WTC11 (cell line): ENCODE measurements around the gene MTMR3. TPM values are rescaled to one million over a fixed set of nuclear protein-coding genes. Genes with fewer than 3 reads are reported as not detected.

Experiments
- ATAC-seq: fragments of 200-7000 bp; cut with Tn5 transposase; 2 replicates; pipeline ENCODE4 v1.10.0; 2021; ENCODE audit warnings: mild to moderate bottlenecking, moderate library complexity
- CTCF ChIA-PET: fragments of 300-600 bp; sonication (Branson Sonifier 250); formaldehyde crosslinking; loops from one replicate; lab custom pipeline; 2021; ENCODE audit warnings: antibody characterized with exemption; lab: Charles Lee
- POLR2A ChIA-PET: fragments of 350-600 bp; sonication (Branson Sonifier 250); formaldehyde crosslinking; loops from one replicate; lab custom pipeline; 2021; ENCODE audit warnings: antibody characterized with exemption; lab: Charles Lee
- DNase-seq: peaks from one replicate; pipeline ENCODE4 v3.0.0; 2021; ENCODE audit warnings: low spot score
- H3K27ac Mint-ChIP-seq: 2 replicates; pipeline ENCODE4 v1.8.0; 2021; ENCODE audit warnings: mixed read lengths
- H3K27me3 Mint-ChIP-seq: 2 replicates; pipeline ENCODE4 v1.8.0; 2021; ENCODE audit warnings: low read depth, mild to moderate bottlenecking, moderate library complexity, mixed read lengths
- H3K36me3 Mint-ChIP-seq: 2 replicates; pipeline ENCODE4 v1.8.0; 2021; ENCODE audit warnings: mixed read lengths
- H3K4me1 Mint-ChIP-seq: 2 replicates; pipeline ENCODE4 v1.8.0; 2022; ENCODE audit warnings: mixed read lengths
- H3K4me3 Mint-ChIP-seq: 2 replicates; pipeline ENCODE4 v1.8.0; 2021; ENCODE audit warnings: mild to moderate bottlenecking, moderate library complexity, mixed read lengths
- H3K9me3 Mint-ChIP-seq: 2 replicates; pipeline ENCODE4 v1.8.0; 2021; ENCODE audit warnings: mixed read lengths
- ATF1 ChIP-seq: sonication (generic); formaldehyde crosslinking; IDR thresholded peaks from 2 replicates; pipeline ENCODE4 v1.8.1; 2023; ENCODE audit warnings: mild to moderate bottlenecking, moderate library complexity, missing genetic modification reagents
- ELF4 ChIP-seq: sonication (generic); formaldehyde crosslinking; IDR thresholded peaks from 2 replicates; pipeline ENCODE4 v1.8.1; 2022; ENCODE audit warnings: low read depth, mild to moderate bottlenecking, moderate library complexity, missing genetic modification reagents
- FOXP1 ChIP-seq: sonication (generic); formaldehyde crosslinking; IDR thresholded peaks from 2 replicates; pipeline ENCODE4 v1.8.0; 2022; ENCODE audit warnings: missing genetic modification reagents, mild to moderate bottlenecking, moderate library complexity, borderline replicate concordance
- GABPB1 ChIP-seq: sonication (generic); formaldehyde crosslinking; IDR thresholded peaks from 2 replicates; pipeline ENCODE4 v1.8.1; 2023; ENCODE audit warnings: mild to moderate bottlenecking, missing genetic modification reagents
- KAT7 ChIP-seq: sonication (generic); formaldehyde crosslinking; IDR thresholded peaks from 2 replicates; pipeline ENCODE4 v1.8.1; 2023; ENCODE audit warnings: missing genetic modification reagents, mild to moderate bottlenecking, borderline replicate concordance
- MYBL2 ChIP-seq: sonication (generic); formaldehyde crosslinking; IDR thresholded peaks from 2 replicates; pipeline ENCODE4 v1.8.1; 2023; ENCODE audit warnings: mild to moderate bottlenecking, moderate library complexity, missing genetic modification reagents
- NFATC4 ChIP-seq: fragments of 250-450 bp; sonication (Bioruptor Pico); IDR thresholded peaks from 2 replicates; pipeline ENCODE4 v1.9.0; 2021; ENCODE audit warnings: mild to moderate bottlenecking
- TEAD1 ChIP-seq: sonication (generic); formaldehyde crosslinking; IDR thresholded peaks from 2 replicates; pipeline ENCODE4 v1.8.0; 2022; ENCODE audit warnings: mild to moderate bottlenecking, missing genetic modification reagents
- TEAD4 ChIP-seq: sonication (generic); formaldehyde crosslinking; IDR thresholded peaks from 2 replicates; pipeline ENCODE4 v1.8.0; 2022; ENCODE audit warnings: mild to moderate bottlenecking, missing genetic modification reagents
- ZNF396 ChIP-seq: fragments of 250-450 bp; sonication (Bioruptor Pico); IDR thresholded peaks from 2 replicates; pipeline ENCODE4 v1.8.0; 2021; ENCODE audit warnings: mild to moderate bottlenecking, moderate library complexity, borderline replicate concordance
- total RNA-seq: library from RNA; stranded (reverse); gene quantifications from 3 replicates; pipeline ENCODE4 v1.2.3, GENCODE V29; 2021
- TF ChIP-seq, protein P1 (sequence below): fragments of 250-450 bp; sonication (Bioruptor Pico); IDR thresholded peaks from 2 replicates; pipeline ENCODE4 v1.8.0; 2021; ENCODE audit warnings: mild to moderate bottlenecking
- TF ChIP-seq, protein P2 (sequence below): sonication (generic); formaldehyde crosslinking; IDR thresholded peaks from 2 replicates; pipeline ENCODE4 v1.8.1; 2022; ENCODE audit warnings: mild to moderate bottlenecking, moderate library complexity, missing genetic modification reagents
- TF ChIP-seq, protein P3 (sequence below): sonication (generic); formaldehyde crosslinking; IDR thresholded peaks from 2 replicates; pipeline ENCODE4 v1.8.0; 2023; ENCODE audit warnings: missing genetic modification reagents
- TF ChIP-seq, protein P4 (sequence below): sonication (generic); formaldehyde crosslinking; IDR thresholded peaks from 2 replicates; pipeline ENCODE4 v1.8.1; 2022; ENCODE audit warnings: low read depth, mild to moderate bottlenecking, moderate library complexity, missing genetic modification reagents, borderline replicate concordance
- TF ChIP-seq, protein P5 (sequence below): sonication (generic); formaldehyde crosslinking; conservative IDR thresholded peaks from 2 replicates; pipeline ENCODE4 v1.8.1; 2022; ENCODE audit warnings: mild to moderate bottlenecking, missing genetic modification reagents
- TF ChIP-seq, protein P6 (sequence below): sonication (generic); formaldehyde crosslinking; IDR thresholded peaks from 2 replicates; pipeline ENCODE4 v1.8.0; 2022; ENCODE audit warnings: mild to moderate bottlenecking, missing genetic modification reagents
- TF ChIP-seq, protein P7 (sequence below): fragments of 250-450 bp; sonication (Bioruptor Pico); conservative IDR thresholded peaks from 2 replicates; pipeline ENCODE4 v1.9.0; 2021; ENCODE audit warnings: mild to moderate bottlenecking

The MTMR3 gene
- total RNA-seq, 1 experiment from 2014 or later: 19.2 TPM

DNA sequence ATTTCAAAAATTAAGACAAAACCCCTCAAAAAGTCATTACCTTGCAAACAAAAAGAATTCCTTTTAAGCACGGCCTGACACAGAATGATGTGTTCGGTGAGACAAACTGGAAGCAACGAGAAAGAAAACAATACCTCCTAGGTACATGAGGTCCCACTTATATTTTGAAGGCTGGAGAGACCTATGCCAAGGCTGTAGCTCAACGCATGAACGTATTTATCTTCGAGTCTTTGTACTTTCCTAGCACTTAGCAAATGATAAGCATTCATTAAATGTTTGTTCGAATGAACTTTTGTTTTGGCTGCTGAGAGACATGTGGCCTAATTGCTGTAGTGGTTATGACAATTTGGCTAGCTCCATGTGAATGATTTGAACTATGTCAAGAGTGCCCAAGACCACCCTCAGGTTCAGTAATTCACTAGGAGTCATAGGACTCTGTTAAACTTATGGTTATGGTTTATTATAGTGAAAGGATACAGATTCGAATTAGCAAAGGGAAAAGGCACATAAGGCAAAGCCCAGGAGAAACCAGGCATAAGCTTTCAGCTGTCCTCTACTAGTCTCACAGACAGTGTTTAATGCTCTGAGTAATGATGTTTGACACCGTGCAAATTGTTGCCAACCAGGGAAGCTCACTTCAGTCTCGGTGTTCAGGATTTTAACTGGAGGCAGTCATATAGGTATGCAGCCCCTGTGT is 171.2 kb downstream of the MTMR3 start:
- peaks cover 11% of the 10 kb centered on the region for H3K36me3 Mint-ChIP-seq
- peaks cover 21% of the 10 kb centered on the region for H3K9me3 Mint-ChIP-seq
- ATAC-seq: no peak
- peaks cover 3% of the 10 kb centered on the region; the same call in 1 of the 2 replicates for H3K27me3 Mint-ChIP-seq
- no peak overlapping the region for H3K4me3 Mint-ChIP-seq
- ChIA-PET CTCF (no interaction called here), POLR2A (no interaction called here)
- H3K27ac Mint-ChIP-seq: no peak overlapping the region
- no peaks in the 10 kb centered on the region for H3K4me1 Mint-ChIP-seq
- TF ChIP-seq, protein P1, sequence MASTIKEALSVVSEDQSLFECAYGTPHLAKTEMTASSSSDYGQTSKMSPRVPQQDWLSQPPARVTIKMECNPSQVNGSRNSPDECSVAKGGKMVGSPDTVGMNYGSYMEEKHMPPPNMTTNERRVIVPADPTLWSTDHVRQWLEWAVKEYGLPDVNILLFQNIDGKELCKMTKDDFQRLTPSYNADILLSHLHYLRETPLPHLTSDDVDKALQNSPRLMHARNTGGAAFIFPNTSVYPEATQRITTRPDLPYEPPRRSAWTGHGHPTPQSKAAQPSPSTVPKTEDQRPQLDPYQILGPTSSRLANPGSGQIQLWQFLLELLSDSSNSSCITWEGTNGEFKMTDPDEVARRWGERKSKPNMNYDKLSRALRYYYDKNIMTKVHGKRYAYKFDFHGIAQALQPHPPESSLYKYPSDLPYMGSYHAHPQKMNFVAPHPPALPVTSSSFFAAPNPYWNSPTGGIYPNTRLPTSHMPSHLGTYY: no peak
- no peak for TF ChIP-seq TEAD4
- no peak for DNase-seq

DNA sequence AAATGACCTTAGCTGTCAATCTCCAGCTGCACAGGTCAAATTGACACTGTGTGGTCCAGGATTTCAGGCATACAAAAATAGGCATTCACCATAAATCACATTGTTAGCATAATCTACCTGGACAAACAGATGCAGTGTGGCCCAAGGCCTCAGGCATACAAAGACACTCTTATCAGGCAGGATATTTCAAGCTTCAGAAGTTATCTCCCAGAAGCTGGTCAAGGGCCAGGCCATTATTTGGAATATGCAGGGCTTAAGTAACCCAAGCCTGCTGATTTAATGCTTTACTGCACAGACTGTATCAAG is 171.7 kb downstream of the MTMR3 start:
- H3K27ac Mint-ChIP-seq: no peak overlapping the region
- TF ChIP-seq FOXP1 (CRISPR knock-in tag) (no peak), ATF1 (CRISPR knock-in tag) (no peak), ELF4 (CRISPR knock-in tag) (no peak)
- CTCF ChIA-PET: interaction anchor here (1.2 kb wide), 1 partner anchor 15 kb away, joined by 3 read pairs; no protein-coding TSS in a partner anchor
- ATAC-seq (no peak), DNase-seq (no peak)
- no peak overlapping the region for H3K4me3 Mint-ChIP-seq
- H3K36me3 Mint-ChIP-seq: peaks cover 15% of the 10 kb centered on the region
- POLR2A ChIA-PET: no interaction called here
- no peaks in the 10 kb centered on the region for H3K4me1 Mint-ChIP-seq
- H3K9me3 Mint-ChIP-seq: peaks cover 25% of the 10 kb centered on the region
- peaks cover 3% of the 10 kb centered on the region; the same call in 1 of the 2 replicates for H3K27me3 Mint-ChIP-seq

DNA sequence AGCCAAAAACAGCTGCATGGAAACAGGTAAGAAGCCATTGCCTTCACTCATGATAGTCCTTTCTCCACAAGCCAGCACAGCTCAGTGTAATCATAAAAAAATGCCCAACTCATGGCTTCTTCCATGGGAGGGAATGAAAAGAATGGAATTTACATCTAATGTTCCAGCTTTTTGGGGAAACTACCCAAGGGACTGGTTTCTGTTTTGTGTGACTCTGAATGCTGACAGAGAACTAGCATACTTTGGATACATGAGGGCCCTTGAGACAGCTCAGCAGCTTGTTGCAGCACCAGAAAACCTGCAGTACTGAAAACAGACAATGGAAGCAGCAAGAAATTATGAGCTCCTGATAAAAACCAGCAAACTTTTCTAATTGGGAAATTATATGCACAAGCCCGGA is 173.0 kb downstream of the MTMR3 start:
- Mint-ChIP-seq H3K9me3 (peaks cover 22% of the 10 kb centered on the region), H3K36me3 (peaks cover 16% of the 10 kb centered on the region), H3K27ac (no peak overlapping the region), H3K4me1 (no peaks in the 10 kb centered on the region), H3K4me3 (no peak overlapping the region), H3K27me3 (peaks cover 3% of the 10 kb centered on the region; the same call in 1 of the 2 replicates)
- CTCF ChIA-PET: interaction anchor here (1.2 to 1.4 kb wide), 2 partner anchors 16 to 51 kb away, joined by 3 read pairs; no protein-coding TSS in a partner anchor
- TF ChIP-seq KAT7 (no peak), GABPB1 (CRISPR knock-in tag) (no peak)
- TF ChIP-seq, protein P2, sequence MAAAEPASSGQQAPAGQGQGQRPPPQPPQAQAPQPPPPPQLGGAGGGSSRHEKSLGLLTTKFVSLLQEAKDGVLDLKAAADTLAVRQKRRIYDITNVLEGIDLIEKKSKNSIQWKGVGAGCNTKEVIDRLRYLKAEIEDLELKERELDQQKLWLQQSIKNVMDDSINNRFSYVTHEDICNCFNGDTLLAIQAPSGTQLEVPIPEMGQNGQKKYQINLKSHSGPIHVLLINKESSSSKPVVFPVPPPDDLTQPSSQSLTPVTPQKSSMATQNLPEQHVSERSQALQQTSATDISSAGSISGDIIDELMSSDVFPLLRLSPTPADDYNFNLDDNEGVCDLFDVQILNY (CRISPR knock-in tag): no peak
- DNase-seq (no peak), ATAC-seq (no peak)
- POLR2A ChIA-PET: interaction anchor here (0.7 kb wide), 1 partner anchor 404 kb away, joined by 5 read pairs; no protein-coding TSS in a partner anchor

DNA sequence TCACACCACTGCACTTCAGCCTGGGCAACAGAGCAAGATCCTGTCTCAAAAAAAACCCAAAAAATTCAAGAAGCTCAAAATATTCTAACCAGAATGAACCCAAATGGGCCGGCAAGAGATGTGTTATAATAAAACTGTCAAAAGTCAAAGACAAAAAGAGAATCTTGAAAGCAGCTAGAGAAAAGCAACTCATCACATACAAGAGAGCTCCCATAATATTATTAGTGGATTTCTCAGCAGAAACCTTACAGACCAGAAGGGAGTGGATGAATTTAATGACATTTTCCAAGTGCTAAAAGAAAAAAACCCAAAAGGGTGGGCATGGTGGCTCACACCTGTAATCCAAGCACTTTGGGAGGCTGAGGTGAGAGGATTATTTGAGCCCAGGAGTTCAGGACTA is 174.4 kb downstream of the MTMR3 start:
- H3K27me3 Mint-ChIP-seq: peaks cover 6% of the 10 kb centered on the region; the same call in 1 of the 2 replicates
- ChIA-PET CTCF (no interaction called here), POLR2A (interaction anchor here (0.7 kb wide), 1 partner anchor 15 kb away, joined by 3 read pairs; no protein-coding TSS in a partner anchor)
- H3K4me3 Mint-ChIP-seq: no peak overlapping the region
- ATAC-seq (no peak), DNase-seq (no peak)
- H3K9me3 Mint-ChIP-seq: peaks cover 22% of the 10 kb centered on the region
- no peaks in the 10 kb centered on the region for H3K4me1 Mint-ChIP-seq
- H3K36me3 Mint-ChIP-seq: peaks cover 16% of the 10 kb centered on the region
- no peak overlapping the region for H3K27ac Mint-ChIP-seq
- TF ChIP-seq, protein P2 (CRISPR knock-in tag): no peak
- TF ChIP-seq, protein P3, sequence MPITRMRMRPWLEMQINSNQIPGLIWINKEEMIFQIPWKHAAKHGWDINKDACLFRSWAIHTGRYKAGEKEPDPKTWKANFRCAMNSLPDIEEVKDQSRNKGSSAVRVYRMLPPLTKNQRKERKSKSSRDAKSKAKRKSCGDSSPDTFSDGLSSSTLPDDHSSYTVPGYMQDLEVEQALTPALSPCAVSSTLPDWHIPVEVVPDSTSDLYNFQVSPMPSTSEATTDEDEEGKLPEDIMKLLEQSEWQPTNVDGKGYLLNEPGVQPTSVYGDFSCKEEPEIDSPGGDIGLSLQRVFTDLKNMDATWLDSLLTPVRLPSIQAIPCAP (CRISPR knock-in tag): no peak
- TF ChIP-seq ZNF396 (CRISPR knock-in tag): no peak
- TF ChIP-seq MYBL2: no peak
- TF ChIP-seq ATF1 (CRISPR knock-in tag): no peak
- TF ChIP-seq, protein P4, sequence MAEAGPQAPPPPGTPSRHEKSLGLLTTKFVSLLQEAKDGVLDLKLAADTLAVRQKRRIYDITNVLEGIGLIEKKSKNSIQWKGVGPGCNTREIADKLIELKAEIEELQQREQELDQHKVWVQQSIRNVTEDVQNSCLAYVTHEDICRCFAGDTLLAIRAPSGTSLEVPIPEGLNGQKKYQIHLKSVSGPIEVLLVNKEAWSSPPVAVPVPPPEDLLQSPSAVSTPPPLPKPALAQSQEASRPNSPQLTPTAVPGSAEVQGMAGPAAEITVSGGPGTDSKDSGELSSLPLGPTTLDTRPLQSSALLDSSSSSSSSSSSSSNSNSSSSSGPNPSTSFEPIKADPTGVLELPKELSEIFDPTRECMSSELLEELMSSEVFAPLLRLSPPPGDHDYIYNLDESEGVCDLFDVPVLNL (CRISPR knock-in tag): no peak
- TF ChIP-seq, protein P5, sequence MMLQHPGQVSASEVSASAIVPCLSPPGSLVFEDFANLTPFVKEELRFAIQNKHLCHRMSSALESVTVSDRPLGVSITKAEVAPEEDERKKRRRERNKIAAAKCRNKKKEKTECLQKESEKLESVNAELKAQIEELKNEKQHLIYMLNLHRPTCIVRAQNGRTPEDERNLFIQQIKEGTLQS (CRISPR knock-in tag): no peak
- TF ChIP-seq, protein P6, sequence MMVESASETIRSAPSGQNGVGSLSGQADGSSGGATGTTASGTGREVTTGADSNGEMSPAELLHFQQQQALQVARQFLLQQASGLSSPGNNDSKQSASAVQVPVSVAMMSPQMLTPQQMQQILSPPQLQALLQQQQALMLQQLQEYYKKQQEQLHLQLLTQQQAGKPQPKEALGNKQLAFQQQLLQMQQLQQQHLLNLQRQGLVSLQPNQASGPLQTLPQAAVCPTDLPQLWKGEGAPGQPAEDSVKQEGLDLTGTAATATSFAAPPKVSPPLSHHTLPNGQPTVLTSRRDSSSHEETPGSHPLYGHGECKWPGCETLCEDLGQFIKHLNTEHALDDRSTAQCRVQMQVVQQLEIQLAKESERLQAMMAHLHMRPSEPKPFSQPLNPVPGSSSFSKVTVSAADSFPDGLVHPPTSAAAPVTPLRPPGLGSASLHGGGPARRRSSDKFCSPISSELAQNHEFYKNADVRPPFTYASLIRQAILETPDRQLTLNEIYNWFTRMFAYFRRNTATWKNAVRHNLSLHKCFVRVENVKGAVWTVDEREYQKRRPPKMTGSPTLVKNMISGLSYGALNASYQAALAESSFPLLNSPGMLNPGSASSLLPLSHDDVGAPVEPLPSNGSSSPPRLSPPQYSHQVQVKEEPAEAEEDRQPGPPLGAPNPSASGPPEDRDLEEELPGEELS: no peak
- TF ChIP-seq TEAD4: no peak
- no peak for TF ChIP-seq NFATC4
- no peak for TF ChIP-seq TEAD1 (CRISPR knock-in tag)
- no peak for TF ChIP-seq FOXP1 (CRISPR knock-in tag)
- TF ChIP-seq, protein P7, sequence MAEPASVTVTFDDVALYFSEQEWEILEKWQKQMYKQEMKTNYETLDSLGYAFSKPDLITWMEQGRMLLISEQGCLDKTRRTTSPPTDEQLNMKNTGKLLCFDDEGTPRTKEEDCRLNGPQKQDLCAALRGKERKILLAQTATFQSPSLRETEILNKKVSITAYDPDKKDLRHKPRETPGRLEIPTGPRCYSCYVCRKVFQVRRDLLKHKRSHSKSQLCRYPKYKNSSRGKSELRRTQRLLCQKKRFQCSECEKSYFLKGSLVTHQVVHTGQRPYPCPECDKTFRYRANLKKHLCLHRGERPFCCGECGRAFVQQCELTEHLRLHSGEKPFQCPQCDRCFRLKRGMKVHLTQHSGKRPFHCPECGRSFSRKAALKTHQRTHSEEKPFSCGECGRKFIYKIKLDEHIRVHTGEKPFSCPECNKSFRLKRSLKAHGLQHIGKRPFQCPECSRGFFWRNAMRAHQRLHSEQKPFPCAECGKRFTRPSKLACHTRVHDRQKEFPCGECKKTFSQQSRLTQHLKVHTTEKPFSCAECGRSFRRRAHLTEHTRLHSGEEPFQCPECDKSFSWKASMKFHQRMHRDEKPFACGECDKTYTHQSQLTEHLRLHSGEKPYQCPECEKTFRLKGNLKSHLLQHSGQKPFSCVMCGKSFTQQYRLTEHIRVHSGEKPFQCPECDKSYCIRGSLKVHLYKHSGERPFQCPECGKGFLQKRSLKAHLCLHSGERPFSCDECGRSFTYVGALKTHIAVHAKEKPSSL (CRISPR knock-in tag): no peak
